Measurements from ENCODE around the gene OSBPL6. TPM values are rescaled to one million over a fixed set of nuclear protein-coding genes. Genes with fewer than 3 reads are reported as not detected.

OSBPL6 gene
- total RNA-seq, 4 donors from 2014 or later: 1.5 to 4.0 (median 3.1) TPM

GRCh38 chr2:178233428-178233827, 39.1 kb downstream of the OSBPL6 start:
- no peaks in the 10 kb centered on the region for H3K9me3 ChIP-seq
- no peaks in the 10 kb centered on the region for H3K4me1 ChIP-seq
- no peak for ATAC-seq
- no peak overlapping the region for H3K27ac ChIP-seq
- H3K27me3 ChIP-seq: no peaks in the 10 kb centered on the region
- WGBS, 2 donors (ENCODE audit: low coverage in 1 of 2): 100% methylated on average over 1 of the region's 3 CpGs
- no peak for TF ChIP-seq POLR2AphosphoS5 (IDR thresholded peaks at IDR 0.05)
- no peak for TF ChIP-seq POLR2A (IDR thresholded peaks at IDR 0.05)
- no peak for TF ChIP-seq EP300 (IDR thresholded peaks at IDR 0.05)
- no peak for TF ChIP-seq CTCF (IDR thresholded peaks at IDR 0.05)
- H3K36me3 ChIP-seq: no peaks in the 10 kb centered on the region
- no peak overlapping the region for H3K4me3 ChIP-seq

DNA sequence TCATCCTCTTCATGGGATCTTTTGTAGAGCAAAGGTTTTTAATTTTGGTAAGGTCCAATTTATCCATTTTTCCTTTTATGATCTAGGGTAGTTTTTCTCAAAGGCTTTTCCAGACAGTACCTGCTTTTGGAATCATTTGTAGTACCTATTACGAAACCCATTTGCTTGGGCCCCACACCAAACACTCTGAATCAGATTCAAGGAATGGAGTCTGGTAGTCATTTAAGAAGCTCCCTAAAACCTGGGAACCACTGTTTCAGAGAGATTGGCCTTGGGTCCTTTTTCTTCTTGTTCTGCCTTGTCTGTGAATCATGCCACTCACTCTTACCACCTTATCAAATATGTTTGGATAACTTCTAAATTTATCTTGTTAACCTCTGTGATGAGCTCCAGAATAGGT, 40.3 kb downstream of the OSBPL6 start:
- TF ChIP-seq EP300 (IDR thresholded peaks at IDR 0.05): no peak
- no peak for TF ChIP-seq POLR2AphosphoS5 (IDR thresholded peaks at IDR 0.05)
- no peak for TF ChIP-seq CTCF (IDR thresholded peaks at IDR 0.05)
- no peak for TF ChIP-seq POLR2A (IDR thresholded peaks at IDR 0.05)
- H3K4me3 ChIP-seq: no peak overlapping the region
- H3K36me3 ChIP-seq: no peaks in the 10 kb centered on the region
- no peak overlapping the region for H3K27ac ChIP-seq
- H3K9me3 ChIP-seq: no peaks in the 10 kb centered on the region
- no peaks in the 10 kb centered on the region for H3K27me3 ChIP-seq
- 94 to 100% methylated on average over 1 of the region's 1 CpG for WGBS, 2 donors (ENCODE audit: low coverage in 1 of 2)
- no peaks in the 10 kb centered on the region for H3K4me1 ChIP-seq
- ATAC-seq: no peak

DNA sequence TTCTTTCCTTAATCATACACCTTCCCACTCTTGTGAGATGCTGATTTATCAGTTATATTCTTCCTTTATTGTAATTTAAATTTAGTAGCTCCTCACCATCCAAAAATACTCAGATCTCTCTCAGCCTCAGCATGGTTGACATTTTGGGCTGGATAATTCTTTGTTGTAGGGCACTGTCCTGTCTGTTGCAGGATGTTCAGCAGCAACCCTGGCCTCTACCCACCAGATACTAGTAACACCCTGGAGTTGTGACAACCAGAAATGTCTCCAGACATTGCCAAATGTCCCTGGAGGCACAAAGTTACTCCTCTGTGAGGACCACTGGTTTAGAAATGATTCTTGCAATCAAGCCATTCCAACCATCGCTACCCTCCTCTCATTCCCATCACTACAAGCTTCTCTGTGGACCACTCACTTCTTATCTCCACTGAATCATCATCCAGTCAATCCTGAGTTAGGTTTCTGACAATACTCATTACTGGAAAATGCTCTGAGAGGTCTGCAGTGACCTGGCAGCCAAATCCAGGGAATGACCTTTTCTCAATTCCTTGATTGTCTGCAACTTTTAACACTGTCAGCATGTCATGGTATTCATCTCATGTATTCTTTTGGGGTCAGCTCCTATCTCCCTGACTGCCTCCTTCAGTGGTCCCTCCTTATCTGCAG, 43.3 kb downstream of the OSBPL6 start:
- WGBS, 2 donors (ENCODE audit: low coverage in 1 of 2): 100% methylated on average over 1 of the region's 1 CpG; no CpG with 5 or more reads in 1 of the 2 donors

GRCh38 chr2:178238154-178238521, 43.8 kb downstream of the OSBPL6 start:
- WGBS, 2 donors (ENCODE audit: low coverage in 1 of 2): 88 to 96% methylated on average over 2 to 4 of the region's 4 CpGs
- Histone ChIP-seq H3K4me3 (no peak overlapping the region), H3K9me3 (no peaks in the 10 kb centered on the region), H3K27ac (no peak overlapping the region), H3K36me3 (no peaks in the 10 kb centered on the region), H3K4me1 (peaks cover 0 to 14% (median 3%) of the 10 kb centered on the region in 3 donors), H3K27me3 (no peaks in the 10 kb centered on the region)
- TF ChIP-seq POLR2AphosphoS5 (IDR thresholded peaks at IDR 0.05): no peak
- ATAC-seq: no peak

More for the DNA sequence above, 43.3 kb downstream of the OSBPL6 start:
- H3K4me3 ChIP-seq: no peak overlapping the region
- no peaks in the 10 kb centered on the region for H3K27me3 ChIP-seq
- ATAC-seq: no peak
- TF ChIP-seq EP300 (IDR thresholded peaks at IDR 0.05): no peak
- no peak for TF ChIP-seq POLR2AphosphoS5 (IDR thresholded peaks at IDR 0.05)
- TF ChIP-seq POLR2A (IDR thresholded peaks at IDR 0.05): no peak
- no peak for TF ChIP-seq CTCF (IDR thresholded peaks at IDR 0.05)
- H3K9me3 ChIP-seq: no peaks in the 10 kb centered on the region
- no peaks in the 10 kb centered on the region for H3K36me3 ChIP-seq
- H3K4me1 ChIP-seq: peaks cover 0 to 12% (median 3%) of the 10 kb centered on the region in 3 donors
- H3K27ac ChIP-seq: no peak overlapping the region

DNA sequence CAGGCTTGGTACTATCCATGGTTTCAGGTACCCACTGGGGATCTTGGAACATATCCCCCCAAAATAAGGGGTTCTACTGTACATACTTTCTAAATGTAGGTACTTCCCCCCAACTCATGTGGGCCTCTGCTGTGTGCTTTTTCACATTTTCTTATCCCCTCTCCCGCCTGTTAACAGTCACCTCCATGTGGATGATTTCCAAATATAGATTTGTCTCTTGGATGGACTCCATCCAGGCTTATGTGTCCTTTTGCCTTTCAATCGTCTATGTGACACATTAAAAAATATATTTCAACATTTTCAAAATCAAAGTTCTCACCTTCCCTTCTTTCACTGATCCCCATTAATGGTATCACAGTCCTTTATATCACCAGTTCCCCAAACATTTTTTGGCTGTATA, 44.4 kb downstream of the OSBPL6 start:
- Histone ChIP-seq H3K4me3 (no peak overlapping the region), H3K9me3 (no peaks in the 10 kb centered on the region), H3K4me1 (peaks cover 0 to 14% (median 3%) of the 10 kb centered on the region in 3 donors), H3K27ac (no peak overlapping the region), H3K27me3 (no peaks in the 10 kb centered on the region), H3K36me3 (no peaks in the 10 kb centered on the region)
- TF ChIP-seq CTCF (IDR thresholded peaks at IDR 0.05) (no peak), EP300 (IDR thresholded peaks at IDR 0.05) (no peak)
- 64 to 85% methylated on average over 2 of the region's 2 CpGs for WGBS, 2 donors (ENCODE audit: low coverage in 1 of 2)
- no peak for ATAC-seq

Measured in gastroesophageal sphincter (tissue), 4 donors.